HepG2 (cell line): ENCODE data around the gene WDR35. TPM values are rescaled to one million over a fixed set of nuclear protein-coding genes. Genes with fewer than 3 reads are reported as not detected.

ENCODE experiments used
- ATM ChIP-seq: fragments of 450-650 bp; IDR thresholded peaks from 2 replicates; pipeline ENCODE4 v1.7.1; 2017; ENCODE audit warnings: mild to moderate bottlenecking, borderline replicate concordance
- BCL6 ChIP-seq: IDR thresholded peaks from 2 replicates; pipeline ENCODE4 v1.6.1; 2016; ENCODE audit warnings: missing genetic modification reagents, missing compliant biosample characterization
- BORCS8-MEF2B ChIP-seq: sonication (generic); formaldehyde crosslinking; IDR thresholded peaks from 2 replicates; pipeline ENCODE4 v1.8.0; 2022; ENCODE audit warnings: mild to moderate bottlenecking, missing genetic modification reagents
- DPF2 ChIP-seq: sonication (generic); formaldehyde crosslinking; IDR thresholded peaks from 2 replicates; pipeline ENCODE4 v1.4.0; 2020; ENCODE audit warnings: mild to moderate bottlenecking, low read depth, missing genetic modification reagents, borderline replicate concordance
- FOSL2 ChIP-seq: sonication (generic); formaldehyde crosslinking; IDR thresholded peaks from 2 replicates; pipeline ENCODE4 v1.4.0; 2020; ENCODE audit warnings: missing genetic modification reagents
- GABPA ChIP-seq, 2 experiments: IDR thresholded peaks; 2 replicates each; pipeline ENCODE4 v1.6.1; 2011 to 2016; ENCODE audit warnings: low read depth in 2 of 2, low read length in 1 of 2, missing biosample characterization in 1 of 2, missing genetic modification characterization in 1 of 2
- GTF2F1 ChIP-seq: fragments of 150-350 bp; IDR thresholded peaks from 2 replicates; pipeline ENCODE4 v1.6.1; 2014; ENCODE audit warnings: low read length
- HDAC2 ChIP-seq: sonication (generic); formaldehyde crosslinking; IDR thresholded peaks from 2 replicates; pipeline ENCODE4 v1.4.0; 2020; ENCODE audit warnings: missing genetic modification reagents
- ISL2 ChIP-seq: sonication (generic); formaldehyde crosslinking; IDR thresholded peaks from 2 replicates; pipeline ENCODE4 v1.5.0; 2020; ENCODE audit warnings: missing genetic modification reagents
- KLF16 ChIP-seq, 2 experiments: sonication (generic) in 1 of 2; formaldehyde crosslinking in 1 of 2; IDR thresholded peaks; 2 replicates each; pipeline versions ENCODE4 v1.6.1 to v1.8.0; 2016 to 2023; ENCODE audit warnings: missing genetic modification reagents in 2 of 2, missing compliant biosample characterization in 1 of 2
- MIER2 ChIP-seq: IDR thresholded peaks from 2 replicates; pipeline ENCODE4 v1.6.1; 2016; ENCODE audit warnings: missing biosample characterization, missing genetic modification reagents
- MTF2 ChIP-seq: sonication (generic); formaldehyde crosslinking; IDR thresholded peaks from 2 replicates; pipeline ENCODE4 v1.5.0; 2020; ENCODE audit warnings: missing genetic modification reagents, borderline replicate concordance
- NR1H2 ChIP-seq: sonication (generic); formaldehyde crosslinking; IDR thresholded peaks from 2 replicates; pipeline ENCODE4 v1.8.1; 2022; ENCODE audit warnings: low read depth, missing genetic modification reagents, borderline replicate concordance
- PCBP2 ChIP-seq: fragments of 200-400 bp; formaldehyde crosslinking; optimal IDR thresholded peaks from 2 replicates; pipeline ENCODE3; 2018; ENCODE audit warnings: low read length, low read depth; ENCODE audit not compliant: poor library complexity, severe bottlenecking
- PLRG1 ChIP-seq: fragments of 450-650 bp; conservative IDR thresholded peaks from 2 replicates; pipeline ENCODE4 v1.6.1; 2016
- SATB2 ChIP-seq: sonication (generic); formaldehyde crosslinking; IDR thresholded peaks from 2 replicates; pipeline ENCODE4 v1.5.0; 2020; ENCODE audit warnings: missing genetic modification reagents
- SOX13 ChIP-seq, 3 experiments: fragments of 450-650 bp in 1 of 3; sonication (generic) in 1 of 3; formaldehyde crosslinking in 1 of 3; IDR thresholded peaks in 2 of 3; conservative IDR thresholded peaks in 1 of 3; 2 replicates each; pipeline versions ENCODE4 v1.5.0 to v1.6.1; 2016 to 2020; ENCODE audit warnings: antibody characterized with exemption in 1 of 3, mild to moderate bottlenecking in 1 of 3, missing compliant biosample characterization in 1 of 3, missing genetic modification reagents in 1 of 3, moderate library complexity in 1 of 3
- TGIF2 ChIP-seq: IDR thresholded peaks from 2 replicates; pipeline ENCODE4 v1.6.1; 2016; ENCODE audit warnings: control low read depth, missing compliant biosample characterization
- ZNF12 ChIP-seq: sonication (generic); formaldehyde crosslinking; IDR thresholded peaks from 2 replicates; pipeline ENCODE4 v1.5.0; 2020; ENCODE audit warnings: missing genetic modification reagents
- ZNF121 ChIP-seq: sonication (generic); formaldehyde crosslinking; IDR thresholded peaks from 2 replicates; pipeline ENCODE4 v1.5.0; 2020; ENCODE audit warnings: mild to moderate bottlenecking, missing genetic modification reagents
- ZNF160 ChIP-seq: sonication (generic); formaldehyde crosslinking; IDR thresholded peaks from 2 replicates; pipeline ENCODE4 v1.8.0; 2022; ENCODE audit warnings: mild to moderate bottlenecking, inconsistent platforms, missing genetic modification reagents
- ZNF367 ChIP-seq: sonication (generic); formaldehyde crosslinking; IDR thresholded peaks from 2 replicates; pipeline ENCODE4 v1.4.0; 2020; ENCODE audit warnings: missing genetic modification reagents, borderline replicate concordance
- ZNF441 ChIP-seq: sonication (generic); formaldehyde crosslinking; IDR thresholded peaks from 2 replicates; pipeline ENCODE4 v1.7.0; 2021; ENCODE audit warnings: missing genetic modification reagents, borderline replicate concordance
- ZNF768 ChIP-seq: sonication (generic); formaldehyde crosslinking; IDR thresholded peaks from 2 replicates; pipeline ENCODE4 v1.4.0; 2020; ENCODE audit warnings: missing genetic modification reagents
- polyA plus RNA-seq, 8 experiments: library from polyadenylated mRNA; depleted of rRNA in 3 of 8; stranded (reverse) in 7 of 8; unstranded in 1 of 8; fragments of >200 nt; fragmentation: Illumina TruSeq in 4 of 8; extraction: Trizol in 4 of 8; gene quantifications; 2 replicates each; pipeline versions ENCODE4 v1.2.1 to v1.2.3, GENCODE V29; 2011 to 2016; ENCODE audit warnings: low read depth in 4 of 8, missing spikeins in 1 of 8, mixed read lengths in 1 of 8; ENCODE audit not compliant: insufficient read depth in 1 of 8
- total RNA-seq, 5 experiments: library from RNA; depleted of rRNA; stranded (reverse); fragments of >200 nt; fragmentation: Illumina TruSeq; extraction: Trizol; gene quantifications; 2 replicates each; pipeline ENCODE4 v1.2.3, GENCODE V29; 2016; ENCODE audit warnings: low read depth in 1 of 5
- TF ChIP-seq, protein P1 (sequence below): sonication (generic); formaldehyde crosslinking; IDR thresholded peaks from 2 replicates; pipeline ENCODE4 v1.5.0; 2020; ENCODE audit warnings: missing genetic modification reagents
- TF ChIP-seq, protein P2 (sequence below): IDR thresholded peaks from 2 replicates; pipeline ENCODE4 v1.6.1; 2016
- TF ChIP-seq, protein P3 (sequence below): sonication (generic); formaldehyde crosslinking; IDR thresholded peaks from 2 replicates; pipeline ENCODE4 v1.4.0; 2020; ENCODE audit warnings: mild to moderate bottlenecking, missing genetic modification reagents
- TF ChIP-seq, protein P4 (sequence below): sonication (generic); formaldehyde crosslinking; IDR thresholded peaks from 2 replicates; pipeline ENCODE4 v1.4.0; 2020; ENCODE audit warnings: missing genetic modification reagents
- TF ChIP-seq, protein P5 (sequence below): IDR thresholded peaks from 2 replicates; pipeline ENCODE4 v1.6.1; 2016; ENCODE audit warnings: missing biosample characterization, missing genetic modification reagents, low read depth

WDR35 gene
- total and polyA plus RNA-seq, 2 of the 13 experiments (the other 11 are each of a cell fraction or from before 2014, with no cell fraction given) = 11.1 to 19.6 TPM

DNA sequence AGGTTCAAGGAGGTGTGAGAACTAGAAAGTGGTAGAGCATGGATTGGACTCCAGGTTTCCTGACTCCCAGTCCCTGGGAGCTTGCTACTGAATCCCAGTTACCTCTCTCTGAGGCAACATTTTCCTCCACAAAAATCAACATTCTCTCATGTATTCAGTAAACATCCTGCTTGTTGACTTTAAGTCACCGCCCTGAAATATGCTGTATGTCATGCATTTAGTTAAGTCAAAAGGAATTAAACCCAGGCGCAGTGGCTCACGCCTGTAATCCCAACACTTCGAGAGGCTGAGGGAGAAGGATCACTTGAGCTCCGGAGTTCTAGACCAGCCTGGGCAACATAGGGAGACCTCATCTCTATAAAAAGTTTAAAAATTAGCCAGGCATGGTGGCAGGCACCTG lies 18.8 kb upstream of the WDR35 start (continued):
- TF ChIP-seq BORCS8-MEF2B (CRISPR knock-in tag) (no peak), ZNF12 (0 out of 2 replicates have a peak, but pooled peaks have one; percentile 27), BCL6 (CRISPR knock-in tag) (peak; percentile 66; the same call in 1 of the 2 replicates), FOSL2 (CRISPR knock-in tag) (peak; percentile 70), KLF16 (CRISPR knock-in tag; IDR thresholded peaks at IDR 0.05) (0 out of 4 replicates have a peak, but pooled peaks of 1 of the 2 experiments have one; percentile 25), HDAC2 (CRISPR knock-in tag) (peak; percentile 79), ZNF367 (CRISPR knock-in tag) (no peak), TGIF2 (CRISPR knock-in tag) (no peak), SOX13 (IDR thresholded peaks at IDR 0.05) (no peak), SOX13 (CRISPR knock-in tag; conservative IDR thresholded peaks at IDR 0.05 in 1 of 2, IDR thresholded peaks at IDR 0.05 in 1 of 2) (peak in 1 of 2 experiments; percentile 81; a peak in 2 of 4 replicates), SATB2 (CRISPR knock-in tag) (no peak), ZNF121 (0 out of 2 replicates have a peak, but pooled peaks have one; percentile 59), PLRG1 (no peak), DPF2 (peak; percentile 55; the same call in 1 of the 2 replicates), MTF2 (CRISPR knock-in tag) (no peak), ZNF768 (CRISPR knock-in tag) (no peak), GTF2F1 (no peak), ZNF160 (CRISPR knock-in tag) (no peak), GABPA (IDR thresholded peaks at IDR 0.05; ENCODE audit: low read depth, low read length) (no peak), GABPA (CRISPR knock-in tag; IDR thresholded peaks at IDR 0.05; ENCODE audit: low read depth) (0 out of 2 replicates have a peak, but pooled peaks have one; percentile 8), ISL2 (CRISPR knock-in tag) (peak; percentile 73; the same call in 1 of the 2 replicates), ATM (no peak), PCBP2 (no peak), MIER2 (peak; percentile 65; the same call in 1 of the 2 replicates), ZNF441 (CRISPR knock-in tag) (peak; percentile 36; the same call in 1 of the 2 replicates), NR1H2 (no peak)
- TF ChIP-seq, protein P1, sequence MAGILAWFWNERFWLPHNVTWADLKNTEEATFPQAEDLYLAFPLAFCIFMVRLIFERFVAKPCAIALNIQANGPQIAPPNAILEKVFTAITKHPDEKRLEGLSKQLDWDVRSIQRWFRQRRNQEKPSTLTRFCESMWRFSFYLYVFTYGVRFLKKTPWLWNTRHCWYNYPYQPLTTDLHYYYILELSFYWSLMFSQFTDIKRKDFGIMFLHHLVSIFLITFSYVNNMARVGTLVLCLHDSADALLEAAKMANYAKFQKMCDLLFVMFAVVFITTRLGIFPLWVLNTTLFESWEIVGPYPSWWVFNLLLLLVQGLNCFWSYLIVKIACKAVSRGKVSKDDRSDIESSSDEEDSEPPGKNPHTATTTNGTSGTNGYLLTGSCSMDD (CRISPR knock-in tag) = no peak
- TF ChIP-seq, protein P2, sequence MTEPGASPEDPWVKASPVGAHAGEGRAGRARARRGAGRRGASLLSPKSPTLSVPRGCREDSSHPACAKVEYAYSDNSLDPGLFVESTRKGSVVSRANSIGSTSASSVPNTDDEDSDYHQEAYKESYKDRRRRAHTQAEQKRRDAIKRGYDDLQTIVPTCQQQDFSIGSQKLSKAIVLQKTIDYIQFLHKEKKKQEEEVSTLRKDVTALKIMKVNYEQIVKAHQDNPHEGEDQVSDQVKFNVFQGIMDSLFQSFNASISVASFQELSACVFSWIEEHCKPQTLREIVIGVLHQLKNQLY (CRISPR knock-in tag) = 0 out of 2 replicates have a peak, but pooled peaks have one; percentile 13
- TF ChIP-seq, protein P3, sequence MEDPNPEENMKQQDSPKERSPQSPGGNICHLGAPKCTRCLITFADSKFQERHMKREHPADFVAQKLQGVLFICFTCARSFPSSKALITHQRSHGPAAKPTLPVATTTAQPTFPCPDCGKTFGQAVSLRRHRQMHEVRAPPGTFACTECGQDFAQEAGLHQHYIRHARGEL (CRISPR knock-in tag) = no peak
- TF ChIP-seq, protein P4, sequence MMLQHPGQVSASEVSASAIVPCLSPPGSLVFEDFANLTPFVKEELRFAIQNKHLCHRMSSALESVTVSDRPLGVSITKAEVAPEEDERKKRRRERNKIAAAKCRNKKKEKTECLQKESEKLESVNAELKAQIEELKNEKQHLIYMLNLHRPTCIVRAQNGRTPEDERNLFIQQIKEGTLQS (CRISPR knock-in tag) = no peak
- TF ChIP-seq, protein P5, sequence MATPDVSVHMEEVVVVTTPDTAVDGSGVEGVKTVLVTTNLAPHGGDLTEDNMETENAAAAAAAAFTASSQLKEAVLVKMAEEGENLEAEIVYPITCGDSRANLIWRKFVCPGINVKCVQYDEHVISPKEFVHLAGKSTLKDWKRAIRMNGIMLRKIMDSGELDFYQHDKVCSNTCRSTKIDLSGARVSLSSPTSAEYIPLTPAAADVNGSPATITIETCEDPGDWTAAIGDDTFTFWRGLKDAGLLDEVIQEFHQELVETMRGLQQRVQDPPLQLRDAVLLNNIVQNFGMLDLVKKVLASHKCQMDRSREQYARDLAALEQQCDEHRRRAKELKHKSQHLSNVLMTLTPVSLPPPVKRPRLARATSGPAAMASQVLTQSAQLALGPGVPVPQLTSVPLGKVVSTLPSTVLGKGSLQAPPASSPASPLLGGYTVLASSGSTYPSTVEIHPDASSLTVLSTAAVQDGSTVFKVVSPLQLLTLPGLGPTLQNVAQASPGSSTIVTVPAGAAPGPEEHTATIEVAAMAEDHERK (CRISPR knock-in tag) = no peak
